Embryonic facial prominence (tissue), 1 donor: ENCODE data around the gene CYTIP.

Experiments
- DNase-seq: peaks from one replicate; pipeline ENCODE4 v3.0.0-alpha.2; 2016; ENCODE audit errors: extremely low spot score

The CYTIP gene

DNA sequence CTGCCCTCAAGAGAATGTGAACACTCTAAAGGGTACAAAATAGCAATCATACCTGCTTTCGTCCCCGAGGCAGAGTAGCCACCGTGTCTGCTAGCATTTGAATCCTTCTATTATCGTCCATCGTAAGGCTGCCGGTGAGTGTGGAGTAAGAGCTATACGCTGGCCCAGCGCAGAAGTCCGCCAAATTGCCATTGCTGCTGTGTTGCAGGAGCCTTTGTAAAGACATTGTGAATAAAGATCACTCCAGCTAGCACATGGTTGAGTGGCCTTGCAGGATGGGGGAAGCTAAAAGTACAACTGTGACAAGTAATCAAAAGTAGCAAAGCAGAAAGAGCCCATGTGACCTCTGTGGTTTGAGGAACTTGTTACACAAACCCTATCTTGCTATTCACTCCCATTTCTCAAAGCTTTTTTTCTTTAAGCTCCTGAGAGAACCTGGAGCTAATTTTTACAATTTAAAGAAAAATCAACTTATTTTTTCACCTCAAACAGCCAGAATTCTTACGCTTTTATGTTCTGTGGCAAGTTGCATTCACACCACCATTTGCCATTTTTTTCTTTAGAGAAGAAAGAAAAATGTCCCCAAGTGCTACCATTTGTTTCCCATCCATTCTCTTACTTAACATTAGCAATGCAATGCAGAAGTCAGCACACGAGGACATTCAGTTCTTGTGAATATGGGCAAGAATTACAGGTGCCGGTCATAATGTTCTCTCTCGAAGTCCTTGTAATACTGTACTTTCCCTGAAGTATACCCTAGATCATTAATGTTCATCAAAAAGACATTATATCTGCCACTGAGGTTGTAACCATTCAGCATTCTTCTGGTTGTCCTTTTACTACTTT is at the start of gene CYTIP:
Gene CYTIP, minus strand, starts transcription at position 295 of the 846 bp plus-strand sequence. Its CDS starts 69 bp downstream, at position 226.
- no peak for DNase-seq

DNA sequence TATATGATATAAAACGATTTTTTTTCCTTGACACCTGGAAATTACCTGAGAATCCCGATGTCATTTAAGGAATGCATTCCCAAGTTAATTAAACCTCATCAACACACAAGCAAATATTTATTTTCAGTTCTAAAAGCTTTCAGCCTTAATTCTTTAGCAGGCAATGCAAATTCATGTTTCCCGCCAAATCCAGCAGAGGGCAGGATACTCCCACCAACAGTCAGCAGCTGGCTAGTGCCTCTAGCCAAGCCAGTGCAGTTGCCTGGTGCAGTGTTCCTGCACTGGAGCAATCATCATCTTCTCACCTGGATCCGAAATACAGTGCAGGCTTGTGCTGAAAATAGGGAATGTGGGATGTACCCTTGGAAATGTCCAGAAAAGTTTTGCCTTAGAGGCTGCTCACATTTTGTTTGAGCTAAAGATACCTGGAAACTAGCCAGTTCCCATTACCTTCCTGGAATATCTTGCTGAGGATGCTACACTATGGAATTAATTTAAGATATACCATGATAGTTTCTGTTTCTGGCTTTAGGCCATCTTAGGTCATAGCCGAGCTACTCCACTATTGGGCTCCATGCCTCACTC is 48.4 kb upstream of the CYTIP start:
- DNase-seq: peak; percentile 31

DNA sequence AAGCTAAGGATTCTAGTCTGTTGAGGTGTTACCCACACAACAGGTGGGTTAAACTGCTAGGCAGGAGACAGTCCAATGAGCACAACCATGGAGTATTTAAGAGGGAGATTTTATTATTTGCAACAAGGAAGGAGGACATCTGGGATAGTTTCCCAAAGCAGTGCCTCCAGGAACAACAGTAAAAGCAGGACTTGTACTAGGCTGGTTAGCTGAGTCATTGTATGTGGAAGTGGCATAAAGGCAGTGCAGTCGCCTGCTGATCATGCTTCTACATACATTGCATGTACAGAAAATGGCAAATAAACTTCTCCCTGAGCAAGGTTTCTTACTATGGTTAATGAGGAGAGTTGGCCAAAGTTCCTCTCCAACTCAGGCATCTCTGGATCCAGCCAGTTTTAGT is 46.1 kb upstream of the CYTIP start:
- no peak for DNase-seq

DNA sequence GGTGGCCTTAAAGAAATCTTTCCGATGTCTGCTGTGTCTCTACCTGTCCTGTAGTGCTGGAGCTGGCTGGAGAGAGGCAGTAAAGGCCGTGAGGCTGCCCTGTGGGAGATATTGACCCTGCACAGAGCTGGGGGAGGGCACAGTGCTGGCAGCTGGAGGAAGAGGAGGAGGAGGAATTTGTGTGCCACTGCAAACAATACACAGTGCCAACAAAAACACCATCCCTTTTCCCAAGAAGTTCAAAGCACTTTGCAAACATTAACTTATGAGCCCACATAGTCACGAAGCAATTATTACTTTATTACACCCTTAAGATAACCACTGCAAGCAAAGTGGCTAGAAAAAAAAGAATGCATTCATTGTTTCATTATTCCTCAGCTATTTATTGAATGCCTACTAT is 45.0 kb upstream of the CYTIP start:
- DNase-seq: no peak

DNA sequence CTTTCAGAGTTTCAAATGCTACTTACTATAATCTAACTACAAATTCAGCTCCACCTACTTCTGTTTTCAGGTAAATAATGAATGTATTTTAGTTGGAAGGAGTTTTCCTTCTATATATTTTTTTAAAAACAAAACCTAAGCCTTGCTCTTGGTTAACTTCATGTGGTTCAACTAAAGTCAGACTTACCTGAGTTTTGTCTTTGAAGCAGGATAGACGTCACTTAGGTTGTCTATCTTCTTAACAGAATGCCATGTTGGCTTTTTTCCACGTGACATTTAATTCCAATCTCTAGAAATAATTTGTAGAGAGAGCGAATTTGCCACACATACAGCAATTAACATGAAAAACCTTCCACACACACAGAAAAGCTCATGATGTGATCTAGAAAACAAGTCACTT is 43.9 kb upstream of the CYTIP start:
- DNase-seq: no peak

DNA sequence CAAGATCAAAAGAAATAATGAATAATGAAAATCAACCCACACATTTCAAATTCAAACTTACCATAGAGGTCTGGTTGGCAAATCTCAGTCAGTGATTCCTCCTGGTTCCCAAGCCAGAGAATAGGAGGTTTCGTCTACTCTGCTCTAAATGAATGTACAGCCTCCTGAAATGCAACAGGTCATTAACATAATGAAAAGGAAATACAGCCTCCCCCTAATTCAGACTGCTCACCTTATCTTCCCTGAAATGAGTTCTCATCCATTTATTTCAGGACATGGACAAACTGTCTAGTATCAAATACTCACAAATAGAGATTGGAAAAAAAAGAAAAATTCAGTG is 43.4 kb upstream of the CYTIP start:
- DNase-seq: no peak

DNA sequence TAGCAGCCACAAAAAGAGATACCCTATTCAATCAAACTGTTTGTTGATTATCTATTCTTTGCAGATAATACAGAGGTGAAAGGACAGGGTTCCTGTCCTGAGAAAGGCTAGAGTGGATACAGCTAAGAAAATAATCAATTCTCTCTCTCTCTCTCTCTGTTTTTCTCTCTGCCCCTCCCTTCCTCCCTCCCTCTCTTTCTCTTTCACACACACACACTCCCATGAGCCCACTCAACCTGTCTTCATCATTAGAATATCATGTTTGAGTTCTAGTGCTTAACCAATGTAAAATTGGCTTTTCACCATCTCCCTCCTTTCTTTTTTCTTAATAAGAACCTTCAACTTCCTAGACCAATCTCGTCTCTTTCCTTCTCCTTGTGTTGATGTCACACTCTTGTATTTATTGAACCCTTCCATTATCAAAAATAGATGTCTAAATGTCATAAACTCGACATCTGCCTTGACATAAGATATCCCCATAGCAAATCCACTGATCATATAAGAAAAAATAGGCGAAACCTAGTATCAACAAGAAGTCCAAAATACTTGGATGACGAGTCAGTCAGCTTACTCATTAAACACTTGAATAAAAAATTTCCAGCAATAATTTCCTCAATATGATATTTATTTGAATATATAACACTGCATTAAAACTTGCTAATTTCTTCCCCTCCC is 42.8 kb upstream of the CYTIP start:
- DNase-seq: no peak

DNA sequence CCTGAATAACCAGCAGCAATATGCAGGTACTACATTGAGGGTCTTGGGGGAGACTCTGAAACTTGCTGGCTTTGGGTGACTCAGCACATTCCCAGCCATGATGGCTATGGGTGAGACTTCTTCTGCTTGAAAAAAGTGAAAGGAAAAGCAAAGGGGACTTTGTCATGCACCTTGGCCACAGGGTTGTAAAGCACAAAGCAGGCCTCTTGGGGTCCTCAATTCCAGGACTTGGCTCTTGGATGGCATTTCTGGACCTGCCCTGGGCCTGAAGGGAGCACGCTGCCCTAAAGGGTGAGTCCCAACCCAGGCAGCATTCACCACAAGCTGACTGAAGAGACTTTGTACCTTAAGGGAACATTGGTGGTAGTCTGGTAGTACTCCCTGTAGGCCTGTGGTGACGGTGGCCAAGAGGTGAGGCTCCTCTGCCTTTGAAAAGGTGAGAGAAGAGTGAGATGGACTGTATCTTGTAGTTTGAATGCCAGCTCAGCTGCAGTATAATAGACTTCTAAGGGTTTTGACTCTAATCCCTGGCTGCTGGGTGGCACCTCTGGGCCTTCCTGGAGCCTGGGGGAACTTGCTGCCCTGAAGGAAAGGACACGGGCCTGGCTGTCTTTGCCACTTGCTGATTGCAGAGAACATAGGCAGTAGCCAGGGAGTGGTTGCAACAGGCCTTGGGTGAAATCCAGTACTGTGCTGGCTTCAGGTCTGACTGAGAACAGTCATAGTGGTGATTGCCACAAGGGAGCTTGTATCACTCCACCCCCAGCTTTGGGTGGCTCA is 36.5 kb upstream of the CYTIP start:
- no peak for DNase-seq

DNA sequence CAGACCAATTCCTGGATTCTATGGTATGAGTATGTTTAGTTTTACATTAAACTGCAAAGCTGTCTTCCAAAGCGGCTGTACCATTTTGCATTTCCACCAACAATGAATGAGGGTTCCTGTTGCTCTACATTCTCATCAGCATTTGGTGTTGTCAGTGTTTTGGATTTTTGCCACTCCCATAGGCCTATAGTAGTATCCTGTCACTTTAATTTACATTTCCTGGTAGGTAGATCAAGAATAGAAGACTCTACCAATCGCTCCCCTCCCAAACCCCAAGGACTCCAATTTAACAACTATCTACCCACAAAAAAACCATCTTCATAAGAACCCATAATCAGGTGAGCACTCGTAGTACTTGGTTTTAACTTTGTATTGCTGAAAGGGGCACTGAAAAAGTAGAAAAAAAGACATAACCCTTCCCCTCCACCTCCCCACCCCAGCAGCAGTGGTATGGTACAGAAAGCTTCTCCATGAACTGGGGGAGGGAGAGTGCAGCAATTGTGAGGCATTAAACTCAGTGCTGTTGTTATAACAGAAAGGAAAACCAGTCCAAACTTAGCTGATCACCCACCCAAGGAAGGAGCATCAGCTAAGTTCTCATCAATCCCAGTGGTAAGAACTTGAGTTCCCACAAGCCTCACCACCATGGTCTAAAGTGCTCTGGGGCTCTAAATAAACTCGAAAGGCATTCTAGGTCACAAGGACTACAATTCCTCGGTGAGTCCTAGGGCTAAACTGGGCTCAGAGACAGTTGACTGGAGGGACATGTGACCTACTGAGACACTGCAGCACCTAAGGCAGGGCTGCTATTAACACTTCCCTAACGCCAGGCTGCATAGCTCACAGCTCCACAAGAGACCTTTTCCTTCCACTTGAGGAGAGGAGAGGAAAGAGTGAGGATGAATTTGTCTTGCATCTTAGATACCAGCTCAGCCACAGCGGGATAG is 35.5 kb upstream of the CYTIP start:
- DNase-seq: no peak

DNA sequence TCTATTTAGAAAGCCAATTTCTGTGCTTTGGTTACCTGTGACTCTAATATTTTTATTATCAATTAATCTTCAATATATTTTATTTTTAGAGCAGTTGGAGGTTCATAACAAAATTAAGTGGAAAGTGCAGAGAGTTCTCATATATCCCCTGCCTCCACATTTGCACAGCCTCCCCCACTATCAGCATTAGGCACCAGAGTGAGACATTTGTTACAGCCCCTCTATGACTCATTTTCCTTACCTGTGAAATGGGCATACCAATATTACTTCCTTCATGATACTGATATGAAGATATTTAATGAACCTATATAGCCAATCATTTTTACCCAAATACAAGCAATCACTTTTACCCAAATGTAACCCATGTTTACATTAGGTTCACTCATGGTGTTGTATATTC is 34.0 kb upstream of the CYTIP start:
- DNase-seq: no peak

DNA sequence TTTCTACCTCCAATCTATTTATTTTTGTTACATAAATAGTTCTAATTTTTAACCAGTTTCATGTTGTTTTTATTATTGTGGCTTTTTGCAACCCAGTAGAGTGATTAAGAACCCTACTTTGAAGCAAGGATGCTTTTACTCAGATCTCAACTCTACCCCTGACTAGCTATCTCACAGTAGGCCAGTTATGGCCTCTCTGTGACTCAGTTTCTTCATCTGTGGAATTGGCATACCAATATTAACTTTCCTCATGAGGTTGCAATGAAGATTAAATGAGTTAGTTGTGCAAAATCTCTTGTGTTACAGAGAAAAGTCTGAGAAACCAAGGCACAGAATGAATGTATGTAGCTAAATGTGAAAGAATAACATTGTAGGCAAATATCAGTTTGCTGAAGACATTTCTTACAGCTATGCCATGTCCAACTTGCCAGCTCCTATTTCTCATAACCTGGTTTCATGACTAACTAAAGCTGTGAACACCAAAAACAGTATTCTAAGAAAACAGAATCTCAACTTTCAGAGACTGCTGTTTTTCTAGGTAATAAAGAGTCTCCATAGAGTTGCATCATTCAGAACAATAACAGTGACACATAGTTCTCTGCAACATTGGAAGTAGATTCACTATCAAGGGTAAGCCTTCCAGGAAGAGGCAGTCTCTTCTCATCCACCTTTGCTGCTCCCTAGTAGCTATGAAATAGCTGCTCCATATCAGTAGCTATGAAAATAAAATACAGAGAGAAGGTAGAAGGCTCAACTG is 33.2 kb upstream of the CYTIP start:
- DNase-seq: no peak

DNA sequence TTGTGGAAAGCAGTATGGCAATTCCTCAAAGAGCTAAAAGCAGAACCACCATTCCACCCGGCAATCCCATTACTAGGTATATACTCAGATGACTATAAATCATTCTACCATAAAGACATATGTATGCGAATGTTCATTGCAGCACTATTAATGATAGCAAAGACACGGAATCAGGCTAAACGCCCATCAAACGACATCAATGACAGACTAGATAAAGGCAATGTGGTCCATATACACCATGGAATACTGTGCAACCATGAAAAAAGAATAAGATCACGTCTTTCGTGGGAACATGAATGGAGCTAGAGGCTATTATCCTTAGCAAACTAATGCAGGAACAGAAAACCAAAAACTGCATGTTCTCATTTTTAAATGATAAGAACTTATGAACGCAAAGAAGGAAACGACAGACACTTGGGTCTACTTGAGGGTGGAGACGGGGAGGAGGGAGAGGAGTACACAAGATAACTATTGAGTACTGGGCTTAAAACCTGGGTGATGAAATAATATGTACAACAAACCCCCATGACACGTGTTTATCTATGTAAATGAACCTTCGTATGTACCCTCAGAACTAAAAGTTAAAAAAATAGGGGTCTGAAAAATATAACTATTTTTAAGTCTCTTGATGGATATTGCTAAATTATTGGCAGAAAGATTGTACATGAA is 32.0 kb upstream of the CYTIP start:
- DNase-seq: no peak

DNA sequence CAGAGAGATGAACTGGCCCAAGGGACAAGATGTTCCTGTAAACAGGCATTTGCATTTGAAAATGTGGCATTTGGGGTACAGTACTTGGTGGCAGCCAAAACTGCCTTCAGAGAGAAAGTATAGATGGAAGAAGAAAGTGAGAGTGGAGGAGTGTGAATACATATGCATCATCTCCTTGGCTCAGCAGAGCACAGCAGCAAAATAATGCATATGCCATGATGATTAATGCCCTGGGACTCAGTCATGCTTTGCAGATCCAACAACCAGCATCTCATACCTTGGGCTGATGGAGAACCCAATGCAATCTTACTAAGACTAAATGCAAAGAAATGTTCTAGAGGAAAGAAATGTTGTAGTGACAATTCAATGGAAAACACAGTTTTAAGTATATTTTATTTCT is 29.7 kb upstream of the CYTIP start:
- DNase-seq: no peak

DNA sequence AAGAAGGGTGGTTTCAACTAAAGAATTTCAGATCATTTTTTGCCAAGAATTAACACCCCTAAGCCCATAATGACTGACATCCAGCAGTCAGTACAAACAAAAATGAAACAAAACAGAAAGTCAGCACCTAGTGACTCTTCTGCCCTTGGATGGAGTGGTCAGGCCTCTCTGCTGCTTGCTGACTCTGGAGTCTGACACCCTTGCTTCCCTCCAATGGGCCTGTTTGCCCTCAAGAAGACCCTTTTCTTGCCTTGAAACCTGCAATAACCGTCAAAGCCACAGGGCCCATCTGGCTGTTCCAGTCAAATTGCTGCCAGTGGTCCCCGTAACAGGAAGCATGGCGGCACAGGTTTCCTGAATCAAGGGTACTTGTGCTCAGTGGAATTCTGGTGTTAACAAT is 27.2 kb upstream of the CYTIP start:
- no peak for DNase-seq

DNA sequence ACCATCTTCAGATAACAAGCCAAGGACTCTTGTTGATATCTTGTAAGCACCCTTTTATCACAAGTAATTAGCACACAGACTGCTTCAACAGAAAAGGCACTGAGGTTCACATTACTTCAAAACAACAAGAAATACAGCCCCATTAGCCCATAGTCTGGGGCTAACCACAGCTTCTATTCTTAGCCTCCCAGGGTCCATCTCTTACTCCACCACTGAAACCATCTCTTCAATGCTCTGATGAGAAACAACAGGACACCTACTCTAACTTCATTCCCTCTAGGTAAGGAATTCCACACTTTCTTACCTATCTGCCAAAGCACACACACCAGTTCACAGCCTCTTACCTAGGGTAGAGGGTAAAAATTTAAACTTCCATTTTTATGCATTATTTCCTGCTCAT is 26.4 kb upstream of the CYTIP start:
- DNase-seq: no peak

DNA sequence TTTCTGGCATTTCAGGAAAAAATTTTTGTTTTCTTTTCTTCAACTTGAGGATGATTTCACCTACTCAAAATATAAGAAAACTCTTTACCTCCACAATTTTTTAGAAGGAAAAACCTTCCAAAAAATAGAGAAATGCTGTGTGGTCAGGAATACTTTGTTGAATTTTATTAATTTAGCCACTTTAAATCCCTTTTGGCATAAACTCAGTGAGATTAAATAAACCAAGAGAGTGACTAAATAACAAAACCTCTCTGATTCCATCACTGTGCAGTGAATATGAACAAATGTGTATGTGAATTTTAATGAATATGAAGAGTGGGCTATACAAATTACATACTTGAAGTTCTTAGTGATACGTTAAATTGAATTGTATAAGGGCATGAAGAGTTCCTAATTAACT is 25.8 kb upstream of the CYTIP start:
- no peak for DNase-seq

DNA sequence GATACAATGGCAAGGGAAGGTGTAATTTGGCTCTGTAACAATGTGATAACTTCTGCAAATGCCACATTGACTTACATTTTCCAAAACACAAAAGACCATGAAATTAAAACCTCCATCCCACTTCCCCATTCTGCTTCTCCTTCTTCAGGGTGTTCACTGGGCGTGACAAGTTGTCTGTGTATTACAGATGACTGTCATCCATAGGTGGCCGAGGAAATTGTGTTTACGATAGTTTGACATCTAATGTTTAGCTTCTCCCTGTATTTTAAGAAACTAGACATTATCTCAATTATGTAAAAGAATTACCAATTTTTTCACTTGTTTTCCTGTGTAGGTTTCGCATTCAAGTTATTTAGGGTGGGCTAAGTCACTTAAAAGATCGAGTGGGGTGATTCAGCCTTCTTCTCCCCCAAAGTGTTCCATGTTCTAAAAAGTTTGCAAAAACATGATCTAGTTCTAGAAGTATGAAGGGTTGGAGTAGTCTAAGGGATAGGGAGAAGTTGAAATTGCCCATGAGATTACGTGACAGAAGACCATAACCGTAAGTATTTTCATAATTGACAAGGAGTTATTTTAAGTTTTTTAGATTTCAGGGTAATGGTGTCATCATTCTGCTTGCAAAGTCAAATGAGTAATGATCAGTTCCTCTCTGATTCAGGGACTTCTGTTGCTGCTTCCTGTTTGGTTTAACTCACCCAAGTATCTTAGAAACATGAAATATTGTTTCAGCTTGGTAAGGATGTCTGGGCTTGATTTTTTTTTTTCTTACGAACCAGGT is 25.2 kb upstream of the CYTIP start:
- no peak for DNase-seq

DNA sequence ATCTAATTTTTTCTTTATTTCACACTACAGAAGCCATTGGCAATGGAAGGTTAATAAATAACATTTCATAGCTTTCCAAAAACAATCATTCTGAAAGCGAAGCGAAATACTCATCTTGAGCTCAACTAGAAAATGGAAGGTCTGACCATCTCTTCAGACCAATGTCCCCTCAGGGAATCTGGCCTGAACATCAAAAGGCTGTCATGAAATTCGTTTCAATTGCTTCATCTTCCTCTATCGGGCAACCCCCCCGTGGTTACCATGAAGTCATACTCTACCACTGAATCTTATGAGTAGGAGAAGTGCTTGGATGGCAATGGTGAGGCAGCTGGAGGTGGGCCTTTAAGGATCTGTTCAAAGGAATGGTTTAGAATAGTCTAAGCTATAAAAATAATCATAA is 22.9 kb upstream of the CYTIP start:
- DNase-seq: no peak

DNA sequence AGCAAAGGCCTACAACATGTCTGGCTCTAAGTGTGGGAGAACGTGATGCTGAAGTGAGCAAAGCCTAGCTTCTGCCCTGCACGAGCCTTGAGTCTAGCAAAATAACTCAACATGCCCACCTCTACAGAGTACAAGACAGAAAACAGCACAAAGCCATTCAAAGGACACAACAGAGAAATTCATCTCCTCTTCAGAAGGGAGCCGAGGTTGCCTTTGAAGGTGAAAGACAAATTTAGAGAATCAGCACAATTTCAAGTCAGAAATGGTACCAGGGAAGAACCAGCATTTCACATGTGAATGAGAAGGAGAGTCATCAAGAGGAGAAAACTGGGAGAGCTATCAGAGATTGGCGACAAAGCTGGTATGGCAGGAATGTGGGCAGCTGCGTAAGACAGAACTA is 21.7 kb upstream of the CYTIP start:
- no peak for DNase-seq
